Neutrophil (primary cell): Measurements from ENCODE around the gene QSOX2.

Source experiments
- H3K27ac ChIP-seq: fragments of 200-600 bp; sonication (generic); 2 replicates; pipeline ENCODE4 v1.5.1; 2016; ENCODE audit warnings: mild to moderate bottlenecking, moderate library complexity
- H3K27me3 ChIP-seq: fragments of 200-600 bp; sonication (generic); 2 replicates; pipeline ENCODE4 v1.6.0; 2016; ENCODE audit warnings: mild to moderate bottlenecking
- H3K36me3 ChIP-seq: fragments of 200-600 bp; sonication (generic); 2 replicates; pipeline ENCODE4 v1.5.1; 2017
- H3K4me1 ChIP-seq, 2 experiments: fragments of 200-600 bp in 1 of 2; sonication (generic) in 1 of 2; 1 replicate in 1 of 2; 2 replicates in 1 of 2; pipeline versions ENCODE4 v1.5.1 to v1.6.1; 2013 to 2016; ENCODE audit warnings: low read depth in 1 of 2, low read length in 1 of 2, mild to moderate bottlenecking in 1 of 2, moderate library complexity in 1 of 2; ENCODE audit not compliant: control insufficient read depth in 1 of 2, insufficient read depth in 1 of 2
- H3K4me3 ChIP-seq, 2 experiments: fragments of 200-600 bp in 1 of 2; sonication (generic) in 1 of 2; 1 replicate in 1 of 2; 2 replicates in 1 of 2; pipeline ENCODE4 v1.5.1; 2013 to 2016; ENCODE audit warnings: low read depth in 1 of 2, low read length in 1 of 2, mild to moderate bottlenecking in 1 of 2, moderate library complexity in 1 of 2
- H3K9me3 ChIP-seq: fragments of 200-600 bp; sonication (generic); 2 replicates; pipeline ENCODE4 v1.5.1; 2016
- TF ChIP-seq, protein P1 (sequence below): fragments of 200-600 bp; sonication (generic); IDR thresholded peaks from 2 replicates; pipeline ENCODE4 v1.5.1; 2016; ENCODE audit warnings: antibody characterized with exemption

The QSOX2 gene

DNA sequence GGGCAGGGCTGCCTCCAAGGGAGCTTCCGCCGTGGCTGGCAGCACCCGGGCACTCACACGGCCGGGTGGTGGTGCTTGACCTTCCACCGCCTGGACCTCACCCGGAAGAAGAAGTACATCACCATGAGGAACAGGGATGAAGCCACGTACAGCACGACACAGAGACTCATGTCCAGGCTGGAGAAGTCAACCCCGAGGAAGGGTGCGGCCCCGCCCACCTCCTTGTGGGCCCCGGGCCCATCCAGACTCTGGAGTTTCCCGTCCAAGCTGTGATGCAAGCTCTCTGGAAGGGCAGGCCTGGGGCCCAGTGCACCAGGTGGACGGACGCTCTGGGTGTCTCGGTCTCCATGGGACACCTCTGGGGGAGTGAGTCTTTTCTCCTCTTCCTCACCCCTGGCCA lies 36.9 kb downstream of the QSOX2 start:
- TF ChIP-seq, protein P1, sequence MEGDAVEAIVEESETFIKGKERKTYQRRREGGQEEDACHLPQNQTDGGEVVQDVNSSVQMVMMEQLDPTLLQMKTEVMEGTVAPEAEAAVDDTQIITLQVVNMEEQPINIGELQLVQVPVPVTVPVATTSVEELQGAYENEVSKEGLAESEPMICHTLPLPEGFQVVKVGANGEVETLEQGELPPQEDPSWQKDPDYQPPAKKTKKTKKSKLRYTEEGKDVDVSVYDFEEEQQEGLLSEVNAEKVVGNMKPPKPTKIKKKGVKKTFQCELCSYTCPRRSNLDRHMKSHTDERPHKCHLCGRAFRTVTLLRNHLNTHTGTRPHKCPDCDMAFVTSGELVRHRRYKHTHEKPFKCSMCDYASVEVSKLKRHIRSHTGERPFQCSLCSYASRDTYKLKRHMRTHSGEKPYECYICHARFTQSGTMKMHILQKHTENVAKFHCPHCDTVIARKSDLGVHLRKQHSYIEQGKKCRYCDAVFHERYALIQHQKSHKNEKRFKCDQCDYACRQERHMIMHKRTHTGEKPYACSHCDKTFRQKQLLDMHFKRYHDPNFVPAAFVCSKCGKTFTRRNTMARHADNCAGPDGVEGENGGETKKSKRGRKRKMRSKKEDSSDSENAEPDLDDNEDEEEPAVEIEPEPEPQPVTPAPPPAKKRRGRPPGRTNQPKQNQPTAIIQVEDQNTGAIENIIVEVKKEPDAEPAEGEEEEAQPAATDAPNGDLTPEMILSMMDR = no peak
- no peak overlapping the region for H3K4me3 ChIP-seq
- H3K9me3 ChIP-seq = no peaks in the 10 kb centered on the region
- no peak overlapping the region for H3K27ac ChIP-seq
- H3K27me3 ChIP-seq = peaks cover 28% of the 10 kb centered on the region
- peaks cover 33% of the 10 kb centered on the region for H3K36me3 ChIP-seq
- no peaks in the 10 kb centered on the region for H3K4me1 ChIP-seq

DNA sequence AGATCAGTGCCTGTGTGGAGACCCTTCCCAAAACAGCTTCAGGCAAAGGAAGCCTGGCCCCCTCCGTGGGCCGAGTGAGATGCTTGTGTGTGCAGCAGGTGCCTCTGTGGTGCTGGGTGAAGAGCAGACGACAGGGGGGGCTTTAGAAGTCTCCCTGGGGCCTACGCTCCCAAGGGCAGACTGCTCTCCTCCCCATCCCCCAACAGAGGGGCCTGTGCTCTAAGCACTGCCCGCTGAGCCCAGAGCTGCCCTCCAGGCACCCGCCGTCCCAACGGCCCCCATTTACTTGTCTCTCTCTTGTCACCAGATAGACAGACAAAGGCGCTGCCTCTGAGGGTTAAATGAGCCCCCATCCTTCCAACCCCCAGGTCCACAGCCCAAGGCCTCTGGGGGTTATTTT lies 38.0 kb downstream of the QSOX2 start:
- H3K9me3 ChIP-seq = no peaks in the 10 kb centered on the region
- TF ChIP-seq, protein P1 = no peak
- H3K36me3 ChIP-seq = peaks cover 33% of the 10 kb centered on the region
- H3K27me3 ChIP-seq = peaks cover 39% of the 10 kb centered on the region
- H3K4me3 ChIP-seq = no peak overlapping the region
- H3K4me1 ChIP-seq = no peaks in the 10 kb centered on the region
- no peak overlapping the region for H3K27ac ChIP-seq

DNA sequence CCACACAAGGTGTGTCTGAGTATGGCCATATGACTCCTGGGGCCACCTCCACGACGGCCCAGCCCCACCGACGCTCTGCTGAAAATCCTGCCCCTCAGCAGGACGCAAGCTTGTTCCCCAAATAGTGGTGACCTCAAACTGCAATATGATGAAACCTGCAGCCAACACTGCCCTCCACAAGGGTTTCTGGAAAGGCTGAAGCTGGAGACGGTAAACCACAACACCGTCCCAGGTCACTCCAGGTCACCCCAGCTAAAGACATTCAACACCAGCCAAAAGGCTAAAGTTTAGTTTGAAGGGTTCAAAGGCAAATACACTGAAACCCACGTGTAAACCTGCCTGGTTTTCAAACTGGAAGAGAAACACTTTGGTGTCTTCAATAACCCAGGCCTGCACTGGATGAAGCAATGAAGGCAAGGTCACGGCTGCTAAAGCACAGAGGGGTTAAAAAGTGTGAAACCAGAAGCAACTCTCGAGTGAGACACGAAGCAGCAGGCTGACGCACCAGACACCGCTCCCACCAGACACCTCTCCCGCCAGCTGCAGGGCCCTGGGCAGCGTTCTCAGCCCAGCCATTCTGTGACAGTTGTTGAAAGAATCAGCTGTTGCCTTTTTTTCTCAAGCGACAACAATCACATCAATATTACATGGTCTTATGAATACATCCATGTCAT lies 38.9 kb downstream of the QSOX2 start:
- Histone ChIP-seq H3K36me3 (peaks cover 24% of the 10 kb centered on the region), H3K9me3 (no peaks in the 10 kb centered on the region)
- TF ChIP-seq, protein P1 = no peak

DNA sequence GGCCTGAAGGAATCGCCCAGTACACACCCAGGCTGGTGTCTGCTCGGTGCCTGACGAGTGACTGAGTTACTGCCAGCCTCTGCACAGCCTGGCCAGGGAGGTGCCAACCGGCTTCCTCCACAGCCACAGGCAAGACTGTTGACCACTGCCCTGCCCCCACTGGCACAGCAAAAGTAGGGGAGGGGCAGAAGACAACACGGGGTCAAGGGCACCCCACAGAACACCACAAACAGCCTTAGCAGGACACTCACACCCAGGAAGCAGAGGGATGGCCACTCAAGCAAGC lies 40.0 kb downstream of the QSOX2 start:
- Histone ChIP-seq H3K36me3 (peaks cover 14% of the 10 kb centered on the region), H3K4me3 (no peak overlapping the region), H3K4me1 (no peaks in the 10 kb centered on the region), H3K27ac (no peak overlapping the region), H3K9me3 (no peaks in the 10 kb centered on the region), H3K27me3 (peaks cover 59% of the 10 kb centered on the region)
- TF ChIP-seq, protein P1 = no peak

More for the DNA sequence above, 38.9 kb downstream of the QSOX2 start:
- H3K27me3 ChIP-seq = peaks cover 48% of the 10 kb centered on the region
- H3K27ac ChIP-seq = no peak overlapping the region
- no peaks in the 10 kb centered on the region for H3K4me1 ChIP-seq
- H3K4me3 ChIP-seq = no peak overlapping the region

DNA sequence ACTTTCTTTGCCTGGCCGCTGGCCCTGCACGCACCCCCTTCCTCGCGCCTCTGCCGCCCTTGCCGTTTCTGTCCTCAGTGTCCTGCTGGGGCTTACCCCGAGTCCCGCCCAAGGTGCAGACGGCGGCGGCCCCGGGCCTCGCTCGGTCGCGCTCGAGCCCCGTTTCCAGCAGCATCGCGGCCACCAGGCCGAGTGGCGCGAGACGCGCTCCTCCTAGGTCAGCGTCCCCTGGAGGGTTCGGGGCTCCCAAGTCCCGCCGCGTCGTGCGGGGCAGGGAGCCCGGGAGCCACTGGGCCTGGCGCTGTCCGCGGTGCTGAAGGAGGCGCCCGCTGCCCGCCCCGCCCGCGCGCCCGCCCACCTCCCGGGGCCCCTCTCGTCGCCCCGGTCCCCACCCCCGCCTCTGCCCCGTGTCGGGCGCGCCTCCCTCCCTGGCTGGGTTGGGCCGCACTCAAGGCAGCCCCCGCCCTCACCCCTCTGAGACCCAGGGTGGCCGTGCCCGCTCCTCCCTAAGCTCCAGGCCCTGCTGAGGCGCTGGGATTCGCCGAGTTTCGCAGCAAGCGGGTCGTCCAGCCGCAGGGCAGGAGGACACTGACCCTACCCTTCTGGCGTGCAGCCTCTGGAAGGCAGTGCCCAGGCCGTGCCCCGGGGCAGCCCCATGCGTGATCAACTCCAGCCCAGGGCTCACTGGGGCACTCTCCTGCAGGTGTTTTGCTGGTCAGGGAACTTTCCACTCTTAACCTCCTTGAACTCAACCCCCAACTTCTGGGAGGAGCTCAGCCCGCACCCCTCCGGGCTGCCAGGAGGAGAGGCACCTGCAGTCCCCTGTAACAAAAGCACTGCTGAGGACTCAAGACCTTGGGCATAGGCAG lies 40.5 kb downstream of the QSOX2 start, which contains the start of gene LHX3:
Gene LHX3 (minus strand): TSS at position 291 of the 869 bp plus-strand sequence. CDS start 116 bp downstream, at position 175.
- TF ChIP-seq, protein P1 = no peak
- H3K4me1 ChIP-seq = no peaks in the 10 kb centered on the region
- H3K9me3 ChIP-seq = no peaks in the 10 kb centered on the region
- peaks cover 64% of the 10 kb centered on the region for H3K27me3 ChIP-seq
- H3K27ac ChIP-seq = no peak within 1 kb of the TSS
- no peak within 1 kb of the TSS for H3K4me3 ChIP-seq
- H3K36me3 ChIP-seq = peaks cover 10% of the 10 kb centered on the region
